GM18505 (cell line): ENCODE data around the gene ARID1B.

Experiments used
- ATAC-seq: cut with Tn5 transposase; IDR thresholded peaks from one replicate; pipeline ENCODE4 v1.9.1; 2021; ENCODE audit not compliant: unreplicated experiment
- POLR2A ChIP-seq: IDR thresholded peaks from 4 replicates; pipeline ENCODE4 v1.6.1; 2011; ENCODE audit warnings: borderline replicate concordance; ENCODE audit not compliant: insufficient read depth, insufficient read length; ENCODE audit errors: extremely low read depth

Gene ARID1B

DNA sequence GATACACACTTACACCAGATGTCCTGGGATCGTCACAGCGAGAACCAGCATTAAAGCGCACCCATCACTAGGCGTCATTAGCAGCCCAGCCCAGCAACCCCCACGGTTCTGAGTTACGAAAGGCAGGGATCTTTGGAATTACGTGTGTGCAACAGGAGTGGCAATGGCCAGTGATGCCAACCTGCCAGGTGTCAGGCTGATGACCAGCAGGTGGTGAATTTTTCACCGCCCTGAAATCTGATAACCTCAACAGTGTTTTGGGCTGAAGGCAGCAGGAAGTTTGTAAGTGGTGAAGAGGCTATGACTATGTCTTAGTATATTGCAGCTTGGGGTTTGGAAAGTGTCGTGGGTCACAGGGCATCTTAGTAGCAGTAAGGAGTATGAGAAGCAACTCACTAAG, 380.1 kb downstream of the ARID1B start:
- no peak for TF ChIP-seq POLR2A
- ATAC-seq, result no peak

DNA sequence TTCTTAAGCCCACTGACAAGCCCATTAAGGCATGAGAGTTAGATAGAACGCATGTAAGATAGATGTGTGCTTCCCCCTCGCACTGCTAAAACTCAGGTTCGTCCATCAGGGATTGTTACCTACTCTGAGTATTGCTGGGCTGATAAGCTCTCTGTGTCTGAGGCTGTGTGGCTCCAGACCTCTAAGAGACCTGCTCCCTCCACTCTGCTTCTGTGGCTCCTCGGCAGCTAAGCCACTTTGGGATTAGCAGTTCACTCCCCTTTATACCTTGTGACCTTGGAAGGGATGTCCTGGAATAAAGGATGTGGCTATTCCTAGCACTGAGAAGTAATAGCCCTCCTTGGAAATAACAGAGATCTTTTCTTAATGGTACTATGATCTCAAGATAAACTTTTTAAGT, 381.3 kb downstream of the ARID1B start:
- TF ChIP-seq POLR2A, result no peak
- no peak for ATAC-seq

DNA sequence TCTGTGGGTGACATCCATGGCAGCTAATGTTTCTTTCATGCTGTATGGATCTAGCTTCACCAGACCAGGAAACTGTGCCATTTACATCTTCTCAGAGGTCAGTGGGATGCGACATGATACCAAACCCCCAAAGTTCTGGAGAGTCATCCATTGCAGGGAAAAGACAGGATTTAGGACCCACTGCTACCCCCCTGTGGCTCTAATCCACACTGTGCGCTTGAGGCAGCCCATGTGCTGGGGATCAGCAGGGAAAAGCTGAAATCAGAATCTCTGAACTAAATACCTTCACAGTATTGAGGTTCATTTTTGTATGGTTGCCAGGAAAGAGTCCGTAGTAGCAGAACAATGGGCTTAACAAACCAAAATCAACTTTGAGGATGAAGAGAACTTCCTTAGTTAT, 381.7 kb downstream of the ARID1B start:
- TF ChIP-seq POLR2A, result no peak
- ATAC-seq, result no peak

DNA sequence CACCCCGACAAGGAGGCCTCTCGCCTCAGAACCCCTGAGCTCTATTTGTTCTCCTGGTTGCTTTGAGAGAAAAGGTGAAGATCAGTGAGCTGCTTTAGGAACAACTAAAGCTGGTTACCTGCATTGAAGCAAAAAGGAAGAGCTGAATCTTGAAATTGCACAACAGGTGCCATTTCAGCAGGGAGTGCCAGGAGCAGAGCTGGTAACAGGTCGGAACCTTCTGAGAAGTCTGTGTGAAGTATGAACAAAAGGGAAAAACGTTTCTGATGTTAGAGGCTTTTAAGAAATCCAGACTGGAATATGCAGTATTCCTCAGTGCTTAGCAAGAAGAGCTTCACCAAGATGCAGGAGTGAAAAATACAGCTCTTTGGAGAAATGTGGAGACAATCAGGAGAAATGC, 382.2 kb downstream of the ARID1B start:
- no peak for TF ChIP-seq POLR2A
- no peak for ATAC-seq

DNA sequence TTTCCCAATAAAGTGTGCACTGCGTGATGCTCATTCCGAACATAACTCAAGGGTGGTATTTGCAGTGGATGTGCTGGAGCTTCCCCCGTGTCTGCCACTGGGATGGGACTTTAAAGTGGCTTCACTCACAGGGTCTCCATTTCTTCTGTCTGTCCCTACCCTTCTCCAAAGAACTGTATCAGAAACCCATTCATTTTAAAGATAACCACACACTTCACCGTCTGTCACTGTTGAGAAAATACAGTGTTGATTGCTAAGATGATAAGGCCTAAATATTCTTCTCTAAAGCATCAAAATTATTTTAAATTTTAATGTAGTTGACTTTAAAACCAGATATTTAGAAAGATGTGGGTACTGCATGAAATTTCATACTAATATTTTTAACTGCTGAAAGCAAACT, 384.7 kb downstream of the ARID1B start:
- no peak for ATAC-seq
- TF ChIP-seq POLR2A, result no peak

DNA sequence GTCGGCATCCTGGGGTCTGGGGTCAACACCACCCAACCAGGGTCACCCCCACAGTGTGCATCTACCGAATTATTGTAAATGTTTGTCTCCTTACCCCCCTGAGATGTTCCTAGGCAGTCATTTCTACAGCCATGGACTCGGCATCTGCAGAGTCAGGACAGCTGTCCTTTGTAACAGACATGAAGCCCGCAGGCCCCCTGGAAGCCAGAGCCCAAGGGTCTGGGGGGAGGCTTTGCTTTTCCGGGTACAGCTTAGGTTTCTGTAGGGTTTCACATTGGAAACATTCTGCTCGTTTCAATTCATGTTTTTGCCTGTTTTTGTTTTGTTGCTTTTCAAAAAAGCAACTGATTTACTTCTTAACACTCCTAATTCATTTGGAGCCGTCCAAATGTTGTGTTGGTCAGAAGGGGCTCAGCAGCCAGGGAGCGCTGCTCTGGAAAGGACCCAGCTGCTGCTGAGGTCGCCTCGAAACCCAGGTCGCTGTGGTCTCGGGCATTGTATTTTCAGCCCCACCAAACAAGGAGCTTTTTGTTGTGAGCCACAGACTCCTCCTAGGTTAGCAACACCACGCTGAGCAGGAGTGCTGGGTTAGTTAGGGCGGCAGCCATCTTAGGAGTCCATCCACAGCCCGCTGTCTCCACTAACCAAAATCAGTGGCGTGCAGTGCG, 385.7 kb downstream of the ARID1B start:
- no peak for TF ChIP-seq POLR2A
- no peak for ATAC-seq

DNA sequence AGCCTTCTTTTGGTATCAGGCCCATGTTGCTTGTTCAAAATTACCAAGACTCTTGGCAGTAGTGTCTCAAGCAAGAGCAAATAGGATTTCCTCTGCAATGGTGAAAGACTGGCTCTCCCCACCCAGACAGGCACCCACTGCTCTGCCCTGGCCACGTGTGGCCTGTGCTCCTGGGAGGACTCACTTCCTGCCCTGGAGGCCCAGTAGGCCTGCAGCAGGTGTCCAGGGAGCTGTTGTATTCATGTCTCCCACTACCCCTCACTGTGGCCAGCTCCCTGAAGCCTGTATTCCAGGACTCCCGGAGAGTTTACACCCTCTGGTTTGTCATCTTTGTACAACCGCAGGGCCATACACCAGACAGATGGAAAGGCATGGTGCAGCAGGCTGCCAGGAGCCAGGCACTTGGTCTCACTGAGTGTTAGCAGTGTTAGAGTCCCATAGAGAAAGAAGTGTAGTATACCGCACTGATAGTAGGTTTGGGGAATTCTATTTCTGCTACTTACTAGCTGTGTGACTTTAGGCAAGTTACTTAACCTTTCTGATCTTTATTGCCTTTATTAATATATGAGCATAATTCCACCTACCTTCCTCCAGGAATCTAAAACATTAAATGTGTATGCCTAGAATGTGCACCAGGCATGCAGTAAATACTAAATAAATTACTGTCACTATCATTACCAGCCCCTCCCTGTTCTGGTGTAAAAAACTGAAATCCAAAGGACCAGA, 386.4 kb downstream of the ARID1B start:
- no peak for TF ChIP-seq POLR2A
- ATAC-seq, result no peak

DNA sequence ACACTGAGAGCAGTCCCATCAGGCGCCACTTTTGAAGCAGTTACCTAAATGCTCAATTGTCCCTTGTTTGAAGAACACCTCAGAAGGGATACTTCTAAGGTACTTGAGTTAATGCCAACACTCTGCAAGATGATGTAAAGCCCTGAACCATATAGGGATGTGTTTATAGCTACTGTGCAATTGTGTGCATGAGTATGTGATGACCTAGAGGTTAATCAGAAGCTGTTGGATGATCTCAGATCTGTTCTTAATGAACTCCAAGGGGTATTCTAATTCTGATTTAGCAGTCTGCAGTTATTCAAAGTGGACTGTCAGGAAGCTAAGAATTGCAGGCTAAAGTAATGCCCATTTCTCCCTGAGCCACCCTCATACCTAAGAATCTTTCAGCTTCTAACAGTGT, 387.8 kb downstream of the ARID1B start:
- ATAC-seq, result no peak
- no peak for TF ChIP-seq POLR2A

DNA sequence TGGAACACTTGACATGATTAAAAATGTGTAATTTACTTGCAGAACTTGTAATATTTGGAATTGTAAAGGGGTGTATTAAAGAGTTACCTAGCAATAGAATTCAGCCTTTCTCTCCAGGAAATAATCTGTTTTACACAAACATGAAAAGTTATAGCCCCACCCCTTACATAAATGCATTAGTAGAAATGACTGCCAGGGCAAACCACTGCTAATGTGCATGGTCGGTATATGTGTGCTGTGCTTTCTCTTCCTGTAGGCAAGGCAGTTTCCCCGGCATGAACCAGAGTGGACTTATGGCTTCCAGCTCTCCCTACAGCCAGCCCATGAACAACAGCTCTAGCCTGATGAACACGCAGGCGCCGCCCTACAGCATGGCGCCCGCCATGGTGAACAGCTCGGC, 389.6 kb downstream of the ARID1B start:
- ATAC-seq, result no peak
- no peak for TF ChIP-seq POLR2A

DNA sequence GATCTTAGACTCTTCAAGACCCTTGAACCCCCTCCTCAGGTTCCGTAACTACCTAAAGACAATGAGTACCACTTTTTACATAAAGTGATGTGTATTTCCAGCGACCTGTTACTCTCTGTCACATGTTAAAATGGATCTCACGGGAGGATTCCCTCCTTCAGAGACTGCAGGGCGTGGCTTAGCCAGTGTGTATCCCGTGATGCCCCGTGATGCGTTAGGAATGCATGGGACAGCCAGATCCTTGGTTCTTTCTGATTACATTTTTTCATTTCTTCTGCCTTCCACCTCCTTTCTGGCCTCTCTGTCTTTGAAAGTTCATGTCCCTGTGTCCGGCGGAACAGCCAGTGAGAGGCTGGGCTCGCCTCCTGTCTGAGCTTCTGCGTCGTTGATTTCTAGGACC, 390.7 kb downstream of the ARID1B start:
- ATAC-seq, result no peak
- TF ChIP-seq POLR2A, result no peak

DNA sequence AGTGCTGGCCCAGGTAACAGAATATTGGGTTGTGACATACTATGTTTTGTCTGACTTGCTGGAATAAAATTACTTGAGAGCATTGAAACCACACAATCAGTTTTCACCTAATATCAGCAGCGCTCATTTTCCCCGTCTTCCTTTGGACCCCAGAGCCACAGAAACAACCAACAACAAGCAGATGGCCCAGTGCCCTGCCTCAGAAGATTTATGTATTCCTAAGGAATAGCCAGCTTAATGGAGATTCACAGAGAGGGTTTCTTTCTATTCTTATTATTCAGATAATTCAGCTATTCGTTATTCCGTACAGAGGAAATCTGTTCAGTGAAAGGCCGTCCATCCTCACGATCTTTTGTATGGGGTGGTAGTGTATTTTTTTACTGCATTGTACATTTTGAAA, 391.3 kb downstream of the ARID1B start:
- no peak for ATAC-seq
- no peak for TF ChIP-seq POLR2A

DNA sequence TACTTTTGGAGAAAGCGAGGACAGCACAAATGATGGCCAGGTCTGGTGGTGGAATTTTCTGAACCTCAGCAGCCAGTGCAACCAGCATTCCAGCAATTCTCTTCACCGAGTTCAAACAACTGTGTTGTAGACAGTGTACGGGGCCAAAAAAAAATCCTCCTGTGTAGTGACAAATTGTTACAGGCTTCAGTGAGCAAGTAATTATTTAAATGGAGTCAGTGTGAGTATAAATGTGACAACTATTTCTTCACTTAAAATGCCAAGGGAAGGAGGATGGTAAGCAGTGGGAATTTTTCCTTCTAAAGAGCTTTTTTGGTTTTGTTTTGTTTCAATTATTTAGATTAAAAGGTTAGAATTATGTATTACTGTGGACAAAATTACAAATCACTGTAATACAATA, 392.0 kb downstream of the ARID1B start:
- TF ChIP-seq POLR2A, result no peak
- ATAC-seq, result no peak

DNA sequence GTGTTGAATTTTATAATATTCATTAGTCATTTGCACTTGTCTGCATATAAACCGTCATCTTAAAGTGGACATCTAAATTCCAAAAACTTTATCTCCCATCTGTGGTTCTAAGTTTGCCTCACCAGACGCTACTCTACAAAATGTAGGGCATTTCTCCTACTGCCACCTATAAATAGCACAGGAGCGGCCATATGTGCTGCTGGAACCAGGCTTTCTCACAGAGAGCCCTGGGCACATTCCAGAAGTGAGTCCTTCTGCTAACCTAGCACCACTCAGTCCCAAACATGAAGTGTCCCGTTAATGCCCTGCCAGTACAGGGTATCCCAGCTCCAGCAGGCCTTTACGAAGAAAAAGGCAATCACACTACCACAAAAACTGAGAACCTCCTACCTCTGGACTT, 392.5 kb downstream of the ARID1B start:
- no peak for ATAC-seq
- no peak for TF ChIP-seq POLR2A

DNA sequence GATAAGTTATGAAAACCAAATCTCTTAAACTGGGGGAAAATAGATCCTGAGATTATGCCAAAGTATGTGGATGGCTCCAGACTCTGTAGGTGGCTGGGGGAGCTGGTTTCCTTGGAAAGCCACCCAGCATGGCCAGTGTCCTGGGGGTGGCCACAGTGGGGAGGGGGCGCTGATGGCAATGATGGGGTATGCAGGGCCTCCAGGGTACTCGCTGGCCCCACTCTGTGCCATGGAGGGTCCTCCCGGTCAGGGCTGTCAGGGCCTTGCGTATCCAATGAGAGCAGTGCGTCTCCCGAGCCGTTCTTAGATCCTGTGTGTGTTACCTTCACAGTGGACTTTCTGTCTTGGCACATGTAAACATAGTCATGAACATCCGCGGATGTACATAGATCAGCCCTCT, 393.4 kb downstream of the ARID1B start:
- ATAC-seq, result no peak
- no peak for TF ChIP-seq POLR2A
